ENCODE measurements around the gene FGFR1OP2.

Gene FGFR1OP2

DNA sequence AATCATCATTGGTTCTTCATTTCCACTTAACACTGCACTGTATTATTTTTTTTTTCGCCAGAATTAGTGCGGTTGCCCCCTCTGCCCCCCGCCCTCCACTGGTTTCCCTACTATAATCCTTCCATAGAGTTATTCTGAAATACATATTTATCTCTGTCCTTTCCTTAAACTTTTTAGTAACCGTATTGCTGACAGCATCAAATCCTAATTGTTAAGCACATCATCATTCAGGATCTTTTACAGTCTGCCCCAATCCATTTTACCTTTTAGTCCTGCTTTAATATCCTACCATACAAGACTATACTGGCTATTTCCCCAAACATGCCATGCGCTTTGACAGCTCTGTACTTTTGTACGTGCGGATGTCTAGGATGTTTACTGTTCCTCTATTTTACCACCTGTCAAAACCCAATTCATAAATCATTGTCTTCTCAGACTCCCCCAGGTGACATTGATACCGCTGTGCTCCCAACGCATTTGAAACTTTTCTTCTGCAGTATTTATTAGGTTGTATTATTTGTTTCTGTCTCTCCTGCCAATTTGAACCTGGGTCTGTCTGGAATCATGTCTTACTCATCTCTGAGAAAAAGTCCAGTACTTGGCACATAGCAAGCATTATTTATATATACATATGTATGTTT is 1.0 kb downstream of the FGFR1OP2 start:
- peak overlapping the region; percentile 94 for H3K4me3 ChIP-seq (ENCODE audit: low read depth, low read length)
- no peak for DNase-seq (ENCODE audit: low read depth, low spot score)
- ChIA-PET POLR2A (interaction anchor here (0.8 kb wide), 1 partner anchor 21 kb away, joined by 3 read pairs; no protein-coding TSS in a partner anchor), CTCF (interaction anchor here (1.3 kb wide), 1 partner anchor 20 kb away, joined by 3 read pairs; no protein-coding TSS in a partner anchor)
- TF ChIP-seq, protein P1, sequence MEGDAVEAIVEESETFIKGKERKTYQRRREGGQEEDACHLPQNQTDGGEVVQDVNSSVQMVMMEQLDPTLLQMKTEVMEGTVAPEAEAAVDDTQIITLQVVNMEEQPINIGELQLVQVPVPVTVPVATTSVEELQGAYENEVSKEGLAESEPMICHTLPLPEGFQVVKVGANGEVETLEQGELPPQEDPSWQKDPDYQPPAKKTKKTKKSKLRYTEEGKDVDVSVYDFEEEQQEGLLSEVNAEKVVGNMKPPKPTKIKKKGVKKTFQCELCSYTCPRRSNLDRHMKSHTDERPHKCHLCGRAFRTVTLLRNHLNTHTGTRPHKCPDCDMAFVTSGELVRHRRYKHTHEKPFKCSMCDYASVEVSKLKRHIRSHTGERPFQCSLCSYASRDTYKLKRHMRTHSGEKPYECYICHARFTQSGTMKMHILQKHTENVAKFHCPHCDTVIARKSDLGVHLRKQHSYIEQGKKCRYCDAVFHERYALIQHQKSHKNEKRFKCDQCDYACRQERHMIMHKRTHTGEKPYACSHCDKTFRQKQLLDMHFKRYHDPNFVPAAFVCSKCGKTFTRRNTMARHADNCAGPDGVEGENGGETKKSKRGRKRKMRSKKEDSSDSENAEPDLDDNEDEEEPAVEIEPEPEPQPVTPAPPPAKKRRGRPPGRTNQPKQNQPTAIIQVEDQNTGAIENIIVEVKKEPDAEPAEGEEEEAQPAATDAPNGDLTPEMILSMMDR (IDR thresholded peaks at IDR 0.05; ENCODE audit: insufficient read depth, low read length, missing control alignments) = no peak

- POLR2A ChIA-PET = no interaction called here
- H3K4me3 ChIP-seq (ENCODE audit: low read depth, low read length) = peak overlapping the region; percentile 94
- no peak for DNase-seq (ENCODE audit: low read depth, low spot score)
- TF ChIP-seq, protein P1 (IDR thresholded peaks at IDR 0.05; ENCODE audit: insufficient read depth, low read length, missing control alignments) = no peak
- CTCF ChIA-PET = interaction anchor here (1.3 kb wide), 1 partner anchor 20 kb away, joined by 3 read pairs; no protein-coding TSS in a partner anchor
Measured at GRCh38 chr12:26939953-26940352, 1.7 kb downstream of the FGFR1OP2 start.

GRCh38 chr12:26940516-26941214 is 2.4 kb downstream of the FGFR1OP2 start:
- CTCF ChIA-PET = no interaction called here
- POLR2A ChIA-PET = no interaction called here
- H3K4me3 ChIP-seq (ENCODE audit: low read depth, low read length) = no peak overlapping the region
- TF ChIP-seq, protein P1 (IDR thresholded peaks at IDR 0.05; ENCODE audit: insufficient read depth, low read length, missing control alignments) = no peak
- DNase-seq (ENCODE audit: low read depth, low spot score) = no peak

DNA sequence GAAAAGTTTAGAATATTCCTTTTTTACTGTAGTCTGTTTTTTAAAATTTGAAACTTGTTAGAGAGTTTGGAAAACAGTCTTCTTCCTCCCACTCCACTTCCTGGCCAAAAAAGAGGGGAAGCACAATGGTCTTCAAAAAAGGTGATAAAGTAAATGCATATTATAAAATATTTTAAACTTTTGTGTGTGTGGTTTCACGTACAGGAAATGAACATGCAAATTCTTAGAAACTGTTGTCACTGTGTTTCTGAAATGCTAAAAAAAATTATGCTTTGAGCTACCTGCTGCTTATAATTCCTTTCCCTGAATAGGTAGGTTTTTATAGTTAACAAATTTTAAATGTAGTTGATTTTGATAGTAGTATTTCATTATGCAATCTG is 2.9 kb downstream of the FGFR1OP2 start:
- no peak overlapping the region for H3K4me3 ChIP-seq (ENCODE audit: low read depth, low read length)
- TF ChIP-seq, protein P1 (IDR thresholded peaks at IDR 0.05; ENCODE audit: insufficient read depth, low read length, missing control alignments) = no peak
- ChIA-PET CTCF (interaction anchor here (1.2 kb wide), 1 partner anchor 73 kb away, joined by 4 read pairs; the partner anchor contains the start of gene TM7SF3), POLR2A (no interaction called here)
- no peak for DNase-seq (ENCODE audit: low read depth, low spot score)

DNA sequence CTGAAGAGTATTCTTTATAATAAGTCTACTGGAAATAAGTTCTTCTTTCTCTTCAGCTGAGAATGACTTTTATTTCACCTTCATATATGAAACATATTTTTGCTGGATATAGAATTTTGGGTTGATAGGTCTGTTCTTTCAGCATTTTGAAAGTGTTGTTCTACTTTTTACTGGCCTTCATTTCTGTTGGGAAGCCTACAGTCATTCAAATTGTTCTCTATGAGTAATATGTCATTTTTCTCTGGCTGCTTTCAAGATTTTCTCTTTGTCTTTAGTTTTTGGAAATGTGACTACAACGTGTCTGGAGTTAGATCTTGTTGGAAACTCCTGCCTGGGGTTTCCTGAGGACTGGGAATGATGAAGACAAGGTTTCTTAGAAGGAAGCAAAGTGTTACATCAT is 10.0 kb downstream of the FGFR1OP2 start:
- ChIA-PET POLR2A (no interaction called here), CTCF (no interaction called here)
- TF ChIP-seq, protein P1 (IDR thresholded peaks at IDR 0.05; ENCODE audit: insufficient read depth, low read length, missing control alignments) = no peak
- H3K4me3 ChIP-seq (ENCODE audit: low read depth, low read length) = no peak overlapping the region
- no peak for DNase-seq (ENCODE audit: low read depth, low spot score)

- CTCF ChIA-PET = interaction anchor here (1.6 kb wide), 1 partner anchor 57 kb away, joined by 3 read pairs; no protein-coding TSS in a partner anchor
- POLR2A ChIA-PET = no interaction called here
- H3K4me3 ChIP-seq (ENCODE audit: low read depth, low read length) = no peak overlapping the region
- TF ChIP-seq, protein P1 (IDR thresholded peaks at IDR 0.05; ENCODE audit: insufficient read depth, low read length, missing control alignments) = no peak
- no peak for DNase-seq (ENCODE audit: low read depth, low spot score)
Measured at GRCh38 chr12:26953447-26953846, 15.2 kb downstream of the FGFR1OP2 start.
